Spinal cord (tissue), 10 donors: ENCODE measurements around the gene PDZRN3. TPM values are rescaled to one million over a fixed set of nuclear protein-coding genes. Genes with fewer than 3 reads are reported as not detected.

Source experiments
- DNase-seq, 6 donors: peaks; one replicate each; pipeline versions ENCODE4 v3.0.0 to v3.0.0-alpha.2; 2013 to 2015; ENCODE audit warnings: low spot score in 6 of 6, low read depth in 4 of 6
- H3K27ac ChIP-seq: one replicate; pipeline ENCODE4 v1.5.1; 2013; ENCODE audit warnings: low read depth, low read length, control low read depth
- H3K27me3 ChIP-seq: one replicate; pipeline ENCODE4 v1.6.1; 2013; ENCODE audit warnings: low read length; ENCODE audit not compliant: control insufficient read depth, insufficient read depth
- H3K36me3 ChIP-seq: one replicate; pipeline ENCODE4 v1.6.1; 2013; ENCODE audit warnings: low read length; ENCODE audit not compliant: control insufficient read depth, insufficient read depth
- H3K4me1 ChIP-seq: one replicate; pipeline ENCODE4 v1.6.1; 2013; ENCODE audit warnings: low read length; ENCODE audit not compliant: control insufficient read depth, insufficient read depth
- H3K4me3 ChIP-seq: one replicate; pipeline ENCODE4 v1.5.1; 2013; ENCODE audit warnings: low read depth, low read length, control low read depth
- H3K9me3 ChIP-seq: one replicate; pipeline ENCODE4 v1.6.1; 2013; ENCODE audit warnings: low read length; ENCODE audit not compliant: control insufficient read depth, insufficient read depth
- WGBS: methylation state at CpG from one replicate; pipeline ENCODE4 v1.1.5; 2013; ENCODE audit warnings: missing lambda C conversion rate; ENCODE audit not compliant: insufficient coverage; 5-methylcytosine and 5-hydroxymethylcytosine counted together
- polyA plus RNA-seq, 2 donors: library from polyadenylated mRNA; unstranded; fragments of 120-200 nt; gene quantifications; one replicate each; pipeline ENCODE4 v1.2.1, GENCODE V29; 2013; ENCODE audit not compliant: insufficient read length in 2 of 2
- total RNA-seq, 2 donors: library from RNA; depleted of rRNA in 1 of 2; stranded (reverse); fragments of 120-200 nt in 1 of 2; fragments of >200 nt in 1 of 2; gene quantifications; one replicate each; pipeline versions ENCODE4 v1.2.3 to v1.2.4, GENCODE V29; 2013 to 2014
- donor health status: healthy.

Gene PDZRN3
- total and polyA plus RNA-seq, 4 donors = 21.8 to 83.6 (median 30.2) TPM

GRCh38 chr3:73584873-73585272 lies 39.9 kb downstream of the PDZRN3 start:
- no peak overlapping the region for H3K4me3 ChIP-seq
- H3K9me3 ChIP-seq = no peaks in the 10 kb centered on the region
- H3K36me3 ChIP-seq = no peaks in the 10 kb centered on the region

DNA sequence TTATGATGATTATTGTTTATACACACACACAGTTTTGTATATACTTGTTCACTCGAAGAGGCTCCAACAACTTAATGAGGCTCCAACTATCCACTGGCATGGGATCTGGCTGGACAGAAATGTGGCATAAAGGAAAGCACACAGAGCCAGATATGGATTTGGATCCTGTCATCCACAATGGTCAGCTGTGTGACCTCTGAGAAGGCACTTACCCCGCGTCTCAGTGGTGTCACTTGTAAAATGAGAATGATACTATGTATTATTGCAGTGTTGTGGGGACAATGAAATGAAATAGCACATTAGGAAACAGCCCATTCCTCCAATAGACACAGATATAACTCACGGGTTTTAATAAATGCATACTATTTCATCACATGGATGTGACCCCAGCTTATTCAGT lies 42.2 kb downstream of the PDZRN3 start:
- no peaks in the 10 kb centered on the region for H3K27me3 ChIP-seq
- no CpG with 5 or more reads among the region's 4 CpGs for WGBS
- no peak for DNase-seq
- H3K4me1 ChIP-seq = no peaks in the 10 kb centered on the region
- no peak overlapping the region for H3K4me3 ChIP-seq
- no peaks in the 10 kb centered on the region for H3K36me3 ChIP-seq
- H3K27ac ChIP-seq = no peak overlapping the region
- no peaks in the 10 kb centered on the region for H3K9me3 ChIP-seq

More at GRCh38 chr3:73584873-73585272, 39.9 kb downstream of the PDZRN3 start:
- Histone ChIP-seq H3K27me3 (no peaks in the 10 kb centered on the region), H3K27ac (no peak overlapping the region), H3K4me1 (no peaks in the 10 kb centered on the region)
- peak in 1 of 6 donors; percentile 51 for DNase-seq

- WGBS = no CpG with 5 or more reads among the region's 2 CpGs
- Histone ChIP-seq H3K4me1 (no peaks in the 10 kb centered on the region), H3K9me3 (no peaks in the 10 kb centered on the region), H3K27me3 (no peaks in the 10 kb centered on the region), H3K36me3 (no peaks in the 10 kb centered on the region), H3K4me3 (no peak overlapping the region), H3K27ac (no peak overlapping the region)
- DNase-seq = no peak
Observed at GRCh38 chr3:73581134-73581846, 43.5 kb downstream of the PDZRN3 start.

DNA sequence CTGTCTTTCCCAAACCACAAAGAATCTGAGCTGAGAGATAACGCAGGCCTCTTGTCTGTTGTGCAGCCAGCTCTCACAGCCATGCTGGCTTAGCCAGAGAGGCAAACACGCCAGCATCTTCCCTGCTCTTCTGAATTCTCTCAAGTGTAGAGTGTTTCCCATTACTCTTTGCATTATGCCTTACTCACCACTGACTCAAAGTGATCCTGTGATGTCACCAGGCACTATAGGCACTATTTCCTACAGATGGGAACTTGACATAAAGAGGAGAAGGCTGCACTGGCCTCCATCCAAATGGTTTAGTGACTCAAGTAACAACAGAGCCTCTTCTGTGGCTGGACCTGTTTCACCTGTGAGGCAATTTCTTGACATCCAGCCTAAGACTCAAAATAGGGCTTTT lies 44.4 kb downstream of the PDZRN3 start:
- 70% methylated on average over 2 of the region's 2 CpGs for WGBS
- Histone ChIP-seq H3K27ac (no peak overlapping the region), H3K4me1 (no peaks in the 10 kb centered on the region), H3K4me3 (no peak overlapping the region), H3K36me3 (no peaks in the 10 kb centered on the region), H3K9me3 (no peaks in the 10 kb centered on the region), H3K27me3 (peaks cover under 1% of the 10 kb centered on the region)
- no peak for DNase-seq

- 83% methylated on average over 1 of the region's 5 CpGs for WGBS
- Histone ChIP-seq H3K27me3 (peaks cover 2% of the 10 kb centered on the region), H3K36me3 (no peaks in the 10 kb centered on the region), H3K9me3 (no peaks in the 10 kb centered on the region), H3K4me1 (no peaks in the 10 kb centered on the region), H3K4me3 (no peak overlapping the region), H3K27ac (no peak overlapping the region)
- DNase-seq = no peak
Observed at GRCh38 chr3:73577704-73578103, 47.0 kb downstream of the PDZRN3 start.

GRCh38 chr3:73576999-73577461 lies 47.7 kb downstream of the PDZRN3 start:
- Histone ChIP-seq H3K4me1 (no peaks in the 10 kb centered on the region), H3K36me3 (no peaks in the 10 kb centered on the region), H3K27ac (no peak overlapping the region), H3K27me3 (peaks cover 2% of the 10 kb centered on the region), H3K9me3 (no peaks in the 10 kb centered on the region), H3K4me3 (no peak overlapping the region)
- no CpG with 5 or more reads among the region's 4 CpGs for WGBS
- no peak for DNase-seq

DNA sequence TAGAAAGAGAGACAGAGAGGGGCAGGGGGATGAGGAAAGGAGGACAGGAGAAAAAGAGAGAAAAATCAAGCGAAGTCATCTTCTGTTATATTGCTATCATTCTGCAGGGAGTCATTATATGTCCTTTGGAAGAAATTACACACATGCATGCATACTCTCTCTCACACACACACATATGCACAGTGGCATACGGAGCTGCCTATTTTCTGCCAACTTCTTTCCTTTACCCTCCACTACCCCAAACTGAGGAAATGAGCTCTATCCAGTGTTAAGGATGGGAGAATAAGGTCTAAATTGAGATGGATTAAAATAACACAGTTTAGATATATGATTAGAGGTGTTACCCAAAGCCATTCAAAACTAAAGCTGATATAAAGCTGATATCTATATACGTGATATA lies 48.8 kb downstream of the PDZRN3 start:
- no peaks in the 10 kb centered on the region for H3K36me3 ChIP-seq
- H3K9me3 ChIP-seq = no peaks in the 10 kb centered on the region
- H3K27me3 ChIP-seq = peaks cover 2% of the 10 kb centered on the region
- H3K27ac ChIP-seq = no peak overlapping the region
- WGBS = no CpG with 5 or more reads among the region's 3 CpGs
- H3K4me1 ChIP-seq = no peaks in the 10 kb centered on the region
- peak in 1 of 6 donors; percentile 58 for DNase-seq
- H3K4me3 ChIP-seq = no peak overlapping the region

GRCh38 chr3:73575519-73575918 lies 49.2 kb downstream of the PDZRN3 start:
- Histone ChIP-seq H3K27me3 (peaks cover 2% of the 10 kb centered on the region), H3K27ac (no peak overlapping the region), H3K36me3 (no peaks in the 10 kb centered on the region), H3K4me1 (no peaks in the 10 kb centered on the region), H3K9me3 (no peaks in the 10 kb centered on the region), H3K4me3 (no peak overlapping the region)
- no peak for DNase-seq
- 73% methylated on average over 2 of the region's 2 CpGs for WGBS

DNA sequence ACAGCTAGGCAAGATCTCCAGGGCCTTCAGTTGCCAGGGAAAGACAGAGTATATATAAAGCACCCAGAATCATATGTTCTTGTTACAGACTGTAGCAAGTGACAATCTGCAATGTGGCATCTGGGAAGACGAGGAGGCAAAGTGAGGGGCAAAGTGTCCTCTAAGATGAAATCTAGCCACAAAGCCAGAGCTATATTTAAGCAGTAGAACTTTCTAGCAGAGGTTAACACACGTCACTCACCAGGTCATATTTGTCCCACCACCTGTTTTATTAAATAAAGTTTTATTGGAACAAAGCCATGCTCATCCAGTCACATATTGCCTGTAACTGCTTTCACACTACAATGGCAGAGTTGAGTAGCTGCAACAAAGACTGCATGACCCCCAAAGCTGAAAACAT lies 51.5 kb downstream of the PDZRN3 start:
- no peak for DNase-seq

DNA sequence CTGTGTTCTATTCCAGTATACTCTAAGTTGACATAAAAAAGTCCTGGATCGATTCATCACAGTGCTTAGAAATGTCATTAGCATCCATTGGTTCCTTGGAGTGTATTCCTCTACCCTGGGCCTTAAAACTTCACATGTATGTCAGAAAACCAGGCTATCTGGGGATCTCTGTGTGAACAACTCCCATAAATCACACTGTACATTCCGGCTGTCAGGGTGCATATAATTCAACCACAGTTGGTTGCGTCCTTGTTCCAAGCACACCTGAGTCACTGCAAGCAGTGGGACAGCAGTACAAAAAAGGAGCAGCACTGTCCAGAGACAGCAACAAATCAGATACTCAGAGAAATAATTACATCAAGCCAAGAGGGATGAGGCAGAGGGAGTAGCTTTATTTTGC lies 52.4 kb downstream of the PDZRN3 start:
- WGBS = 76% methylated on average over 3 of the region's 3 CpGs
- H3K9me3 ChIP-seq = no peaks in the 10 kb centered on the region
- H3K36me3 ChIP-seq = no peaks in the 10 kb centered on the region
- no peak overlapping the region for H3K4me3 ChIP-seq
- no peak for DNase-seq
- peaks cover 2% of the 10 kb centered on the region for H3K27me3 ChIP-seq
- H3K27ac ChIP-seq = no peak overlapping the region
- H3K4me1 ChIP-seq = no peaks in the 10 kb centered on the region

More for the DNA sequence above, 51.5 kb downstream of the PDZRN3 start:
- H3K27me3 ChIP-seq = peaks cover 2% of the 10 kb centered on the region
- H3K4me3 ChIP-seq = no peak overlapping the region
- WGBS = no CpG with 5 or more reads among the region's 2 CpGs
- no peak overlapping the region for H3K27ac ChIP-seq
- no peaks in the 10 kb centered on the region for H3K36me3 ChIP-seq
- H3K9me3 ChIP-seq = no peaks in the 10 kb centered on the region
- H3K4me1 ChIP-seq = no peaks in the 10 kb centered on the region
